ENCODE data around the gene CDH23. TPM values are rescaled to one million over a fixed set of nuclear protein-coding genes. Genes with fewer than 3 reads are reported as not detected.

CDH23 gene
- total and polyA plus RNA-seq, 10 of the 15 experiments (the other 5 are each of a cell fraction or from before 2014, with no cell fraction given), result 0.09 to 0.40 (median 0.15) TPM; not detected in 1

GRCh38 chr10:71437537-71438092, 40.9 kb downstream of the CDH23 start (continued):
- TF ChIP-seq SUPT20H (IDR thresholded peaks at IDR 0.05; ENCODE audit: borderline replicate concordance, control insufficient read depth, low read depth, low read length) (no peak), POLR2AphosphoS2 (IDR thresholded peaks at IDR 0.05; ENCODE audit: low read depth, low read length) (no peak), SIX5 (IDR thresholded peaks at IDR 0.05; ENCODE audit: low read depth, low read length, severe bottlenecking) (no peak)

- Histone ChIP-seq H4K20me1 (ENCODE audit: control insufficient read depth, insufficient read depth) (no peaks in the 10 kb centered on the region; the same call in 1 of the 2 replicates), H3K4me1 (ENCODE audit: control insufficient read depth, insufficient read depth, low read length) (no peaks in the 10 kb centered on the region), H2AFZ (ENCODE audit: control insufficient read depth, low read depth, low read length) (no peak overlapping the region), H3K36me3 (ENCODE audit: control insufficient read depth in 2 of 2, insufficient read depth in 2 of 2, low read length in 1 of 2) (no peaks in the 10 kb centered on the region), H3K9ac (ENCODE audit: control insufficient read depth, insufficient read depth, low read length) (no peak overlapping the region), H3K9me3 (replicated peaks; ENCODE audit: control insufficient read depth, insufficient read depth, low read length) (no peaks in the 10 kb centered on the region), H3K4me3 (no peak overlapping the region), H3K4me2 (ENCODE audit: control insufficient read depth, insufficient read depth) (no peak overlapping the region), H3K27ac (ENCODE audit: control insufficient read depth, insufficient read depth) (no peak overlapping the region), H3K79me2 (ENCODE audit: control insufficient read depth, insufficient read depth, low read length) (no peaks in the 10 kb centered on the region), H3K27me3 (replicated peaks in 1 of 2; ENCODE audit: control insufficient read depth in 2 of 2, insufficient read depth in 2 of 2, low read length in 1 of 2) (peaks cover 0 to 4% of the 10 kb centered on the region in 2 experiments; a peak in 3 of 4 replicates)
- SMC1A ChIA-PET (ENCODE audit: uncharacterized antibody, unreplicated experiment), result no interaction called here
- RAD21 ChIA-PET (ENCODE audit: unreplicated experiment), result no interaction called here
- no peak for ATAC-seq
- POLR2A ChIA-PET, result interaction anchor here (1.0 kb wide), 1 partner anchor 13 kb away, joined by 3 read pairs; no protein-coding TSS in a partner anchor
- DNase-seq (ENCODE audit: low read depth, low spot score), result no peak
- intact Hi-C loops (cut with micrococcal nuclease; ENCODE audit: unreplicated experiment) (no loop called here), in situ Hi-C loops (cut with MboI) (no loop called here)
- BruUV-seq (replicated peaks), result no TSS peak
- CTCF ChIA-PET, result interaction anchor here (0.6 kb wide), 1 partner anchor 557 kb away, joined by 5 read pairs; no protein-coding TSS in a partner anchor
- FAIRE-seq, result no peak
- WGBS (ENCODE audit: insufficient coverage, insufficient replicate concordance, low lambda C conversion rate, missing lambda C conversion rate), result 23% methylated on average over 3 of the region's 3 CpGs
- TF ChIP-seq HDAC2 (IDR thresholded peaks at IDR 0.05) (no peak), KDM1A (IDR thresholded peaks at IDR 0.05; ENCODE audit: borderline replicate concordance) (no peak), NR2C2 (IDR thresholded peaks at IDR 0.05; ENCODE audit: borderline replicate concordance, control insufficient read depth, insufficient read length, low read depth) (no peak), BCLAF1 (IDR thresholded peaks at IDR 0.05) (no peak), RBBP5 (conservative IDR thresholded peaks at IDR 0.05) (no peak), POLR2A (IDR thresholded peaks at IDR 0.05; ENCODE audit: low read depth, low read length) (no peak), RUNX3 (IDR thresholded peaks at IDR 0.05; ENCODE audit: low read length) (no peak), TAF1 (IDR thresholded peaks at IDR 0.05; ENCODE audit: borderline replicate concordance, low read depth, low read length) (no peak), BCL3 (IDR thresholded peaks at IDR 0.05; ENCODE audit: borderline replicate concordance, insufficient read depth, low read depth, low read length, poor library complexity, severe bottlenecking) (no peak), KAT2A (conservative IDR thresholded peaks at IDR 0.05; ENCODE audit: control insufficient read depth, low read depth, low read length) (no peak), USF1 (IDR thresholded peaks at IDR 0.05; ENCODE audit: borderline replicate concordance, extremely low read length, insufficient read depth, low read depth, low read length) (no peak)
- TF ChIP-seq, protein P1, sequence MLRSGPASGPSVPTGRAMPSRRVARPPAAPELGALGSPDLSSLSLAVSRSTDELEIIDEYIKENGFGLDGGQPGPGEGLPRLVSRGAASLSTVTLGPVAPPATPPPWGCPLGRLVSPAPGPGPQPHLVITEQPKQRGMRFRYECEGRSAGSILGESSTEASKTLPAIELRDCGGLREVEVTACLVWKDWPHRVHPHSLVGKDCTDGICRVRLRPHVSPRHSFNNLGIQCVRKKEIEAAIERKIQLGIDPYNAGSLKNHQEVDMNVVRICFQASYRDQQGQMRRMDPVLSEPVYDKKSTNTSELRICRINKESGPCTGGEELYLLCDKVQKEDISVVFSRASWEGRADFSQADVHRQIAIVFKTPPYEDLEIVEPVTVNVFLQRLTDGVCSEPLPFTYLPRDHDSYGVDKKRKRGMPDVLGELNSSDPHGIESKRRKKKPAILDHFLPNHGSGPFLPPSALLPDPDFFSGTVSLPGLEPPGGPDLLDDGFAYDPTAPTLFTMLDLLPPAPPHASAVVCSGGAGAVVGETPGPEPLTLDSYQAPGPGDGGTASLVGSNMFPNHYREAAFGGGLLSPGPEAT (IDR thresholded peaks at IDR 0.05; ENCODE audit: low read depth), result no peak
These were observed 42.0 kb downstream of the CDH23 start for GRCh38 chr10:71438761-71439160.

Measured in GM12878 (cell line).